HG02970 (cell line): Measurements from ENCODE around the gene RUNDC3A.
"Not testable (repeated sequence)": the region's sequence is repeated elsewhere in the genome, so short reads cannot be mapped to it uniquely, and the experiment has no call there.

ENCODE experiments used
- ATAC-seq: cut with Tn5 transposase; IDR thresholded peaks from one replicate; pipeline ENCODE4 v1.9.1; 2021; ENCODE audit warnings: mild to moderate bottlenecking, moderate library complexity, moderate number of reproducible peaks; ENCODE audit not compliant: unreplicated experiment, low FRiP score

Gene RUNDC3A

GRCh38 chr17:44355642-44356099, 47.3 kb downstream of the RUNDC3A start:
- no peak for ATAC-seq

- ATAC-seq, result no peak
Measured at GRCh38 chr17:44356241-44356640, 47.8 kb downstream of the RUNDC3A start.

GRCh38 chr17:44358066-44358465, 49.7 kb downstream of the RUNDC3A start:
- ATAC-seq, result no peak

GRCh38 chr17:44359006-44359405, 50.6 kb downstream of the RUNDC3A start:
- ATAC-seq, result no peak

GRCh38 chr17:44359458-44360143, 51.2 kb downstream of the RUNDC3A start:
- ATAC-seq, result no peak

- ATAC-seq, result no peak
Measured at GRCh38 chr17:44360144-44360533, 51.7 kb downstream of the RUNDC3A start.

- no peak for ATAC-seq
Measured at GRCh38 chr17:44360826-44361225, 52.4 kb downstream of the RUNDC3A start.

GRCh38 chr17:44361292-44362260, 53.2 kb downstream of the RUNDC3A start:
- ATAC-seq, result no peak

- no peak for ATAC-seq
Measured at GRCh38 chr17:44362459-44362948, 54.1 kb downstream of the RUNDC3A start.

- ATAC-seq, result no peak
Measured at GRCh38 chr17:44362949-44363612, 54.7 kb downstream of the RUNDC3A start.

- ATAC-seq, result no peak
Measured at GRCh38 chr17:44363613-44364159, 55.3 kb downstream of the RUNDC3A start, which contains the start of gene FAM171A2. TSS of gene FAM171A2 (minus strand) at chr17:44363853. CDS start at chr17:44363714, 139 bp downstream.

- not testable (repeated sequence) for ATAC-seq
Measured at GRCh38 chr17:44365051-44365450, 56.6 kb downstream of the RUNDC3A start.

- ATAC-seq, result no peak
Measured at GRCh38 chr17:44367231-44367979, 59.0 kb downstream of the RUNDC3A start.
